ENCODE results near the gene PRDM2.

PRDM2 gene

DNA sequence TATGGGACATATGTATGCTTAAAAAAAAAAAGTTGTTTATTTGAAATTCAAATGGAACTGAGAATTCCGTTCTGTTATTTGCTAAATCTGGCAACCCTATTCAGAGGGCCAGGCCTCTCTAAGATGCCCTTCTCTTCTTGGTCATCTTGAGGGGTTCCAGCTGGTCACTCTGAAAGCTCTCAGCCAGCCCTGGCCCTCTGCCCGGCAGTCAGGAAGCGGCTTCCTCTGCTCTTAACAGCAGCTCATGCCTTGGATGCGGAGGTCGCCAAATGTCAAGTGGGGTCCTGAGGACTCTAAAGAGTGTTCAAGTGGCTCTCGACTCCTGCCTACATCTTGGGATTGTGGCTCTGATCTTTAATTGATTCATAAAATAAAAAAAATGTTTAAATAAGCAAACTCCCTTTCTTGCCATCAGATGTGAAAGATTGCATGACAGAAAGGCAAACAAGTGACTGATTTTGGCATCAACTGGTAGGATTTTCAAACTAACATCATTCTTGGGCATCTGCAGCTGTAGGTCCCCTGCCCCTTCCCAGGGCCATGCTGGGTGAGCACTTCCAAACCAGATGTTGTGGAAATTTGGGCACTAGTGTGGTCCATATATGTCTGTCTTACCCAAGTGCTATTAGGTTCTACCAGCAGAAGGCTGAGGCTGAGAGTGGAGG lies 130.8 kb downstream of the PRDM2 start:
- no peak for DNase-seq (ENCODE audit: low read depth)
- no peak overlapping the region for H3K4me3 ChIP-seq (ENCODE audit: low read length)
- TF ChIP-seq, protein P1, sequence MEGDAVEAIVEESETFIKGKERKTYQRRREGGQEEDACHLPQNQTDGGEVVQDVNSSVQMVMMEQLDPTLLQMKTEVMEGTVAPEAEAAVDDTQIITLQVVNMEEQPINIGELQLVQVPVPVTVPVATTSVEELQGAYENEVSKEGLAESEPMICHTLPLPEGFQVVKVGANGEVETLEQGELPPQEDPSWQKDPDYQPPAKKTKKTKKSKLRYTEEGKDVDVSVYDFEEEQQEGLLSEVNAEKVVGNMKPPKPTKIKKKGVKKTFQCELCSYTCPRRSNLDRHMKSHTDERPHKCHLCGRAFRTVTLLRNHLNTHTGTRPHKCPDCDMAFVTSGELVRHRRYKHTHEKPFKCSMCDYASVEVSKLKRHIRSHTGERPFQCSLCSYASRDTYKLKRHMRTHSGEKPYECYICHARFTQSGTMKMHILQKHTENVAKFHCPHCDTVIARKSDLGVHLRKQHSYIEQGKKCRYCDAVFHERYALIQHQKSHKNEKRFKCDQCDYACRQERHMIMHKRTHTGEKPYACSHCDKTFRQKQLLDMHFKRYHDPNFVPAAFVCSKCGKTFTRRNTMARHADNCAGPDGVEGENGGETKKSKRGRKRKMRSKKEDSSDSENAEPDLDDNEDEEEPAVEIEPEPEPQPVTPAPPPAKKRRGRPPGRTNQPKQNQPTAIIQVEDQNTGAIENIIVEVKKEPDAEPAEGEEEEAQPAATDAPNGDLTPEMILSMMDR (IDR thresholded peaks at IDR 0.05; ENCODE audit: insufficient read depth, low read depth, low read length, missing control alignments), result no peak

- TF ChIP-seq, protein P1 (IDR thresholded peaks at IDR 0.05; ENCODE audit: insufficient read depth, low read depth, low read length, missing control alignments), result no peak
- no peak overlapping the region for H3K4me3 ChIP-seq (ENCODE audit: low read length)
- no peak for DNase-seq (ENCODE audit: low read depth)
Observed at GRCh38 chr1:13832100-13832499, 132.1 kb downstream of the PRDM2 start.

DNA sequence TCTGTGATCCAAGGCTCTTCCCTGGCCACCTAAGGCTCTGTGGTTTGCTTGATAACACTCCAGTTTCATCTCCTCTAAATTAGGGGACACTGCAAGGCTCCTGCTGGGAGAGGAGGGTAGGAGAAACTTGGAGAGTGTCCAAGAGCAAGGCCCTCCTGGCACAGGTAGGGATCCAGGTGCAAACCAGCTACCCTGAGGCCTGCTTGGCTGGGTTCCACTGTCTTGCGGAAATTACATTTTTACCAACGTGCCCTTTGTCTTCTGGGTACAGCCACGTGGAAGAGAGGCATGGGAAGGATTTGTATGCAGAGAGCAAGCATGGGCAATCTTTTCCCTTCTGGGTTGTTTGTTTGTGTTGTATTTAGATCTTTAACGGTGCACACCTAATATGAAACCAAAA lies 132.5 kb downstream of the PRDM2 start:
- TF ChIP-seq, protein P1 (IDR thresholded peaks at IDR 0.05; ENCODE audit: insufficient read depth, low read depth, low read length, missing control alignments), result no peak
- no peak overlapping the region for H3K4me3 ChIP-seq (ENCODE audit: low read length)
- no peak for DNase-seq (ENCODE audit: low read depth)

DNA sequence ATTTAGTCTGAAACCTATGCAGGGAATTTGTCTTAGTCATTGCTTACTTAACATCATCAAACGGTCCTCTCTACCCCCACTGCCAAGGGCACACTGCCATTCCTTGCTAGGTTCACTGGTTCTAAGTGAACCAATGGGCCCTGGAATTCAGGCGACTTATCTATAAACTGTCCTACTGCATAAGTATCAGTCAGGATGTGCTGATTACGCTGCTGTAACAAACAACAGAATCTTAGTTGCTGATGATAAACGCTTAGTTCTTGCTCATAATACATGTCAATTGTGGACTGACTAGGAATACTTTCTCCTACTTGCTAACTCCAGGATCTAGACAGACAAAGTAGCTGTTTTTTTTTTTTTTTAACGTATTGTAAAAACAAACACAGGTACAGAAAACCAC lies 136.1 kb downstream of the PRDM2 start:
- TF ChIP-seq, protein P1 (IDR thresholded peaks at IDR 0.05; ENCODE audit: insufficient read depth, low read depth, low read length, missing control alignments), result no peak
- DNase-seq (ENCODE audit: low read depth), result no peak

DNA sequence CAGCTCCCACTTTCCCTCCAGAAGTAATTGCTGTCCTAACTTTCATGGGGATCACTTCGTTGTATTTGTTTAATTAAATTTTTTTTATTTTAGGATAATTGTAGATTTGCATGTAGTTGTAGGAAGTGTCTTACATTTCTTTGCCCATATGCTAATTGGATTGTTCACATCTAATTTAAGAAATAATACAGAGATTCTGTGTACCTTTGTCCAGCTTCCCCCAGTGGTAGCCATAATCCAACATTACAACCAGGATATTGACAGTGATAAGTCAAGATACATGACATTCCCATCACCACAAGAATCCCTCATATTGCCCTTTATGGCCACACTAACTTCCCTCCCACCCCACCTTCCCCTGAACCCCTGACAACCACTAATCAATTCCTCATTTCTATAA lies 136.6 kb downstream of the PRDM2 start:
- DNase-seq (ENCODE audit: low read depth), result no peak
- no peak overlapping the region for H3K4me3 ChIP-seq (ENCODE audit: low read length)
- TF ChIP-seq, protein P1 (IDR thresholded peaks at IDR 0.05; ENCODE audit: insufficient read depth, low read depth, low read length, missing control alignments), result no peak

More for the DNA sequence above, 136.1 kb downstream of the PRDM2 start:
- no peak overlapping the region for H3K4me3 ChIP-seq (ENCODE audit: low read length)

DNA sequence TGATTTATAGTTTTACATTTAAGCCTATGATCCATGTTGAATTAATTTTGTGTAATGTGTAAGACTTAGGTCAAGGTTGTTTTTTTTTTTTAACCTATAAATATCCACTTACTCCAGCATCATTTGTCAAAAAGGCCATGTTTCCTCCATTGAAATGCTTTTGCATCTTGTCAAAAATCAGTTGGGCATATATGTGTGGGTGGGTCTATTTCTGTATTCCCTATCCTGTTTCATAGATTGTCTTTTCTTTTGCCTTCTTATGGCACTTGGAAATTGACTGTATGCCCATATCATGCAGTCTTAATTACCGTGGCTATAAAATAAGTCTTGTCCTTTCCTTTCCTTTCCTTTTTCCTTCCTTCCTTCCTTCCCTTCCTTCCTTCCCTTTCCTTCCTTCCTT lies 138.2 kb downstream of the PRDM2 start:
- DNase-seq (ENCODE audit: low read depth), result no peak
- TF ChIP-seq, protein P1 (IDR thresholded peaks at IDR 0.05; ENCODE audit: insufficient read depth, low read depth, low read length, missing control alignments), result no peak
- H3K4me3 ChIP-seq (ENCODE audit: low read length), result no peak overlapping the region

DNA sequence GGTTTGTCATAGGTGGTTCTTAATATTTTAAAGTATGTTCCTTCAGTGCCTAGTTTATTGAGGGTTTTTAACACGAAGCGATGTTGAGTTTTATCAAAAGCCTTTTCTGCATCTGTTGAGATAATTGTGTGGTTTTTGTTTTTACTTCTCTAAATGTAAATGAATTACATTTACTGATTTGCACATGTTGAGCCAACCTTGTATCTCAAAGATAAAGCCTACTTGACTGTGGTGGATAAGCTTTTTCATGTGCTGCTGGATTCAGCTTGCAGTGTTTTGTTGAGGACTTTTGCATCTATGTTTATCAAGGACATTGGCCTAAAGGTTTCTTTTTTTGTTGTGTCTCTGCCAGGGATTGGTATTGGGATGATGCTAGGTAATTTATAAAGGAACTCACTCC lies 142.5 kb downstream of the PRDM2 start:
- H3K4me3 ChIP-seq (ENCODE audit: low read length), result no peak overlapping the region
- TF ChIP-seq, protein P1 (IDR thresholded peaks at IDR 0.05; ENCODE audit: insufficient read depth, low read depth, low read length, missing control alignments), result no peak
- DNase-seq (ENCODE audit: low read depth), result no peak
